ENCODE measurements around the gene EXPH5.

Gene EXPH5

GRCh38 chr11:108518581-108518980 is 75.0 kb downstream of the EXPH5 start:
- DNase-seq (ENCODE audit: low spot score): no peak

GRCh38 chr11:108516125-108516524 is 77.4 kb downstream of the EXPH5 start:
- no peak for DNase-seq (ENCODE audit: low spot score)

GRCh38 chr11:108512708-108513107 is 80.9 kb downstream of the EXPH5 start:
- DNase-seq (ENCODE audit: low spot score): no peak

GRCh38 chr11:108511851-108512474 is 81.6 kb downstream of the EXPH5 start:
- DNase-seq (ENCODE audit: low spot score): no peak

GRCh38 chr11:108508653-108509593 is 84.6 kb downstream of the EXPH5 start:
- no peak for DNase-seq (ENCODE audit: low spot score)

- no peak for DNase-seq (ENCODE audit: low spot score)
Observed at GRCh38 chr11:108501396-108501795, 92.2 kb downstream of the EXPH5 start.

GRCh38 chr11:108500721-108501120 is 92.8 kb downstream of the EXPH5 start:
- no peak for DNase-seq (ENCODE audit: low spot score)

- no peak for DNase-seq (ENCODE audit: low spot score)
Observed at GRCh38 chr11:108500169-108500568, 93.4 kb downstream of the EXPH5 start.

- DNase-seq (ENCODE audit: low spot score): no peak
Observed at GRCh38 chr11:108498816-108499408, 94.7 kb downstream of the EXPH5 start.

GRCh38 chr11:108498046-108498815 is 95.3 kb downstream of the EXPH5 start, which contains the start of gene POGLUT3:
POGLUT3 (minus strand) TSS chr11:108498384; CDS start chr11:108498366, 18 bp downstream.
- peak; percentile 17 for DNase-seq (ENCODE audit: low spot score)

GRCh38 chr11:108497317-108498045 is 96.1 kb downstream of the EXPH5 start:
- DNase-seq (ENCODE audit: low spot score): peak; percentile 56

- DNase-seq (ENCODE audit: low spot score): no peak
Observed at GRCh38 chr11:108496643-108497256, 96.8 kb downstream of the EXPH5 start.

- DNase-seq (ENCODE audit: low spot score): no peak
Observed at GRCh38 chr11:108495326-108495725, 98.2 kb downstream of the EXPH5 start.

GRCh38 chr11:108494182-108494581 is 99.4 kb downstream of the EXPH5 start:
- no peak for DNase-seq (ENCODE audit: low spot score)

- DNase-seq (ENCODE audit: low spot score): no peak
Observed at GRCh38 chr11:108491936-108492335, 101.6 kb downstream of the EXPH5 start.

GRCh38 chr11:108486828-108487227 is 106.7 kb downstream of the EXPH5 start:
- no peak for DNase-seq (ENCODE audit: low spot score)

GRCh38 chr11:108486331-108486730 is 107.2 kb downstream of the EXPH5 start:
- no peak for DNase-seq (ENCODE audit: low spot score)

- no peak for DNase-seq (ENCODE audit: low spot score)
Observed at GRCh38 chr11:108483163-108483562, 110.4 kb downstream of the EXPH5 start.

GRCh38 chr11:108474664-108475463 is 118.7 kb downstream of the EXPH5 start:
- DNase-seq (ENCODE audit: low spot score): no peak

GRCh38 chr11:108472681-108473080 is 120.9 kb downstream of the EXPH5 start:
- no peak for DNase-seq (ENCODE audit: low spot score)
